Measurements from ENCODE around the gene DSCAML1.

Gene DSCAML1

GRCh38 chr11:117831661-117832415, 34.8 kb upstream of the DSCAML1 start:
- FAIRE-seq = no peak

- no peak for FAIRE-seq
Observed at GRCh38 chr11:117830674-117831351, 33.8 kb upstream of the DSCAML1 start.

- FAIRE-seq = no peak
Observed at GRCh38 chr11:117830072-117830471, 33.1 kb upstream of the DSCAML1 start.

- FAIRE-seq = no peak
Observed at GRCh38 chr11:117829369-117829725, 32.3 kb upstream of the DSCAML1 start.

GRCh38 chr11:117828611-117829368, 31.8 kb upstream of the DSCAML1 start:
- FAIRE-seq = no peak

- no peak for FAIRE-seq
Observed at GRCh38 chr11:117827521-117828511, 30.8 kb upstream of the DSCAML1 start.

GRCh38 chr11:117826832-117827231, 29.8 kb upstream of the DSCAML1 start:
- no peak for FAIRE-seq

GRCh38 chr11:117826190-117826570, 29.2 kb upstream of the DSCAML1 start:
- FAIRE-seq = no peak

GRCh38 chr11:117825538-117826189, 28.6 kb upstream of the DSCAML1 start:
- FAIRE-seq = no peak

GRCh38 chr11:117824571-117825537, 27.8 kb upstream of the DSCAML1 start, which contains the start of gene FXYD2:
FXYD2 (minus strand) TSS chr11:117824744; CDS start chr11:117824678, 66 bp downstream.
- FAIRE-seq = no peak

- FAIRE-seq = no peak
Observed at GRCh38 chr11:117823946-117824420, 27.0 kb upstream of the DSCAML1 start.

GRCh38 chr11:117823294-117823945, 26.4 kb upstream of the DSCAML1 start:
- FAIRE-seq = no peak

GRCh38 chr11:117822074-117823033, 25.3 kb upstream of the DSCAML1 start:
- FAIRE-seq = no peak

GRCh38 chr11:117821431-117821830, 24.4 kb upstream of the DSCAML1 start:
- FAIRE-seq = no peak

- no peak for FAIRE-seq
Observed at GRCh38 chr11:117820516-117820915, 23.5 kb upstream of the DSCAML1 start.

- no peak for FAIRE-seq
Observed at GRCh38 chr11:117820071-117820470, 23.1 kb upstream of the DSCAML1 start.

- no peak for FAIRE-seq
Observed at GRCh38 chr11:117819096-117820040, 22.4 kb upstream of the DSCAML1 start.

All from colon (tissue), 2 donors.